Psoas muscle (tissue), 8 donors: ENCODE measurements around the gene ACER3. TPM values are rescaled to one million over a fixed set of nuclear protein-coding genes. Genes with fewer than 3 reads are reported as not detected.

Source experiments
- ATAC-seq, 4 donors: fragments of 200-7000 bp; cut with Tn5 transposase; one replicate each; pipeline ENCODE4 v1.9.1; 2020; ENCODE audit warnings: moderate library complexity in 3 of 4, mild to moderate bottlenecking in 2 of 4
- DNase-seq, 2 donors: peaks; one replicate each; pipeline ENCODE4 v3.0.0-alpha.2; 2020
- H3K27ac ChIP-seq: fragments of 200-600 bp; one replicate; pipeline ENCODE4 v1.8.0; 2022
- H3K27me3 ChIP-seq, 3 donors: fragments of 200-600 bp in 1 of 3; one replicate each; pipeline versions ENCODE4 v1.6.1 to v1.8.0; 2013 to 2022; ENCODE audit warnings: low read length in 2 of 3, mild to moderate bottlenecking in 2 of 3, moderate library complexity in 1 of 3; ENCODE audit not compliant: insufficient read depth in 3 of 3
- H3K36me3 ChIP-seq, 2 donors: fragments of 200-600 bp in 1 of 2; one replicate each; pipeline versions ENCODE4 v1.6.1 to v1.8.0; 2013 to 2022; ENCODE audit warnings: low read depth in 1 of 2, mild to moderate bottlenecking in 1 of 2, moderate library complexity in 1 of 2; ENCODE audit not compliant: insufficient read depth in 1 of 2
- H3K4me1 ChIP-seq: fragments of 200-600 bp; one replicate; pipeline ENCODE4 v1.8.0; 2022
- H3K4me3 ChIP-seq: fragments of 200-600 bp; one replicate; pipeline ENCODE4 v1.8.0; 2022; ENCODE audit warnings: mild to moderate bottlenecking
- H3K9me3 ChIP-seq: fragments of 200-600 bp; one replicate; pipeline ENCODE4 v1.8.0; 2022
- whole genome bisulfite sequencing, 3 donors: extraction: QIAGEN DNeasy Blood & Tissue Kit; methylation state at CpG; one replicate each; pipeline versions ENCODE4 v1.1.6 to v1.1.7; 2013; 5-methylcytosine and 5-hydroxymethylcytosine counted together
- intact Hi-C, 2 donors: fragments of 100-400 bp; cut with DNase I; formaldehyde crosslinking; loops; one replicate each; pipeline versions ENCODE4 v1.11.0 to v1.14.2; 2022
- polyA plus RNA-seq, 3 donors: library from polyadenylated mRNA; stranded (reverse); fragments of 200-250 nt; gene quantifications; one replicate each; pipeline ENCODE4 v1.2.3, GENCODE V29; 2013
- total RNA-seq, 4 donors: library from RNA; stranded (reverse); fragmentation: NEBNext Ultra II Directional in 2 of 4; extraction: Animal tissue kit (Norgen Biotek cat#: 25700) in 2 of 4; gene quantifications; one replicate each; pipeline versions ENCODE4 v1.2.1 to v1.2.4, GENCODE V29; 2021 to 2023
- TF ChIP-seq, protein P1 (sequence below): fragments of 200-600 bp; IDR thresholded peaks from one replicate; pipeline ENCODE4 v1.8.0; 2022; ENCODE audit warnings: antibody characterized with exemption
- donor health status: healthy with polysubstance abuse.
- donor health status: DM: no; HTN: no; CAD: no; lungs with moderate emphysema.
- donor health status: Bipolar disorder and iron deficiency.
- donor health status: healthy.
- donor health status: DM: yes; HTN: yes; CAD: no.
- donor health status: DM: no; HTN: no; CAD: no.
- donor health status: DM: no; HTN: no; CAD: no.
- donor health status: DM: yes; HTN: yes; CAD: no.

The ACER3 gene
- total and polyA plus RNA-seq, 7 donors: 0.76 to 6.3 (median 3.4) TPM

DNA sequence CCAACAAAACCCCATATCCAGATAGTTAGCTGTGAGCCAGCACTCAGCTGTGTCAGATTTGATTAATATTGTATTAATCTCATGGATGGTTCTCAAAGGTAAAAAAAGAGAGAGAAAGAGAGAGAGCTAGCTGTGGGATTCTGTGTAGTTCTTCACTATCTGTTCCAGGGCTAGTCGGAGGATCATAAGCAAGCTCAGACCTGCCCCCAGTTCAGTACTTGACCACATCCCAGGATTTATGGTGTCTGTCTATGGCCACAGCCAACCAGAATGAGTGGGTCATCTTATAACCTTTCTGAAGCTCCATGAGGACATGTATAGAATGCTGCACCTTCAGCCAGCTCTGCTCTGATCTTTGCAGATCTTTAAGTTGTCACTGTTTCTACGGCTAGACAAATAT, 160.0 kb downstream of the ACER3 start:
- Histone ChIP-seq H3K4me3 (no peak overlapping the region), H3K4me1 (no peaks in the 10 kb centered on the region), H3K36me3 (no peaks in the 10 kb centered on the region), H3K9me3 (no peaks in the 10 kb centered on the region), H3K27ac (no peak overlapping the region), H3K27me3 (no peaks in the 10 kb centered on the region)
- intact Hi-C loops: no loop called here
- WGBS, 3 donors: 84 to 98% (median 95%) methylated on average over 2 of the region's 2 CpGs
- TF ChIP-seq, protein P1, sequence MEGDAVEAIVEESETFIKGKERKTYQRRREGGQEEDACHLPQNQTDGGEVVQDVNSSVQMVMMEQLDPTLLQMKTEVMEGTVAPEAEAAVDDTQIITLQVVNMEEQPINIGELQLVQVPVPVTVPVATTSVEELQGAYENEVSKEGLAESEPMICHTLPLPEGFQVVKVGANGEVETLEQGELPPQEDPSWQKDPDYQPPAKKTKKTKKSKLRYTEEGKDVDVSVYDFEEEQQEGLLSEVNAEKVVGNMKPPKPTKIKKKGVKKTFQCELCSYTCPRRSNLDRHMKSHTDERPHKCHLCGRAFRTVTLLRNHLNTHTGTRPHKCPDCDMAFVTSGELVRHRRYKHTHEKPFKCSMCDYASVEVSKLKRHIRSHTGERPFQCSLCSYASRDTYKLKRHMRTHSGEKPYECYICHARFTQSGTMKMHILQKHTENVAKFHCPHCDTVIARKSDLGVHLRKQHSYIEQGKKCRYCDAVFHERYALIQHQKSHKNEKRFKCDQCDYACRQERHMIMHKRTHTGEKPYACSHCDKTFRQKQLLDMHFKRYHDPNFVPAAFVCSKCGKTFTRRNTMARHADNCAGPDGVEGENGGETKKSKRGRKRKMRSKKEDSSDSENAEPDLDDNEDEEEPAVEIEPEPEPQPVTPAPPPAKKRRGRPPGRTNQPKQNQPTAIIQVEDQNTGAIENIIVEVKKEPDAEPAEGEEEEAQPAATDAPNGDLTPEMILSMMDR: no peak
- DNase-seq (no peak), ATAC-seq (no peak)

DNA sequence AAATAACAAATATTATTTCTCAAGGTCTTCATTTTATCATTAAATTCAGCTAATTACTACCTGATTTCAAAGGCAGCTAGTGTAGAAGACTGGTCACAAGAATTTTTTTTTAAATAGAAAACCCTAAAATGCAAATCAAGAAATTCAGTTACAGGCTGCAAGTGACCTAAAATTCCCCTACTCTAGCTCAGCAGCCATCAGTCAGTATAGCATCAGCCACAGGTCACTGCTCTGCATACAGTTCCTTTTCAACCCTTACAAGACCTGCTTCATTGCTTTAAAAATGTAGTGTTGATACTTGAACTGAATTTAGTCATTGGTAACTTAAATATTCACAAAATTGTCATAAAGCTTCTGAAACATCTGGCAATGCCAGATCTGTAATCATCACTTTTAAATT, 164.0 kb downstream of the ACER3 start:
- no peaks in the 10 kb centered on the region for H3K27me3 ChIP-seq
- DNase-seq: no peak
- H3K4me3 ChIP-seq: no peak overlapping the region
- peaks cover 4% of the 10 kb centered on the region for H3K4me1 ChIP-seq
- ATAC-seq: no peak
- TF ChIP-seq, protein P1: no peak
- H3K36me3 ChIP-seq: no peaks in the 10 kb centered on the region
- H3K9me3 ChIP-seq: no peaks in the 10 kb centered on the region
- intact Hi-C loops: no loop called here
- H3K27ac ChIP-seq: no peak overlapping the region

DNA sequence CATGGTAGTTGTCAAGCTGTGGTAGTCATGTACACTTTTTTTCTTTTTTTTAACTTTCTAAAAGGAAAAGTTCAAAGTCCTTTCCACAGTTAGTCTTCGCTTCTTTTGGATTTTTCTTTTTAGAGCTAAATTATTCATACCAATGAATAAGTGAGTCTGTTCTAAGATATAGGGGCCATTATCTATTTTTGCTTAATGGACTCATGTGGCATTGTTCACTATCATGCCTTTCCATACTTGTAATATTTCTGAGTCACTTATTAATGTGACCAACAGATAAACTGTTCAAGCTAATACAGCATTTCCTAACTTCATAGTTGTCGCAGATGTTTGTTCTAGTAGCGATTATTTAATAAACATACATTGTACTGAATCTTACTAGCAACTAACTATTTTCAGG, 165.5 kb downstream of the ACER3 start:
- WGBS, 3 donors: 95 to 97% (median 96%) methylated on average over 3 of the region's 3 CpGs
- H3K9me3 ChIP-seq: no peaks in the 10 kb centered on the region
- H3K27ac ChIP-seq: no peak overlapping the region
- no peak overlapping the region for H3K4me3 ChIP-seq
- DNase-seq: no peak
- peaks cover 0 to 12% (median 0%) of the 10 kb centered on the region in 3 donors for H3K27me3 ChIP-seq
- no peak for ATAC-seq
- intact Hi-C loops: no loop called here
- H3K36me3 ChIP-seq: no peaks in the 10 kb centered on the region
- TF ChIP-seq, protein P1: no peak
- H3K4me1 ChIP-seq: peaks cover 4% of the 10 kb centered on the region

DNA sequence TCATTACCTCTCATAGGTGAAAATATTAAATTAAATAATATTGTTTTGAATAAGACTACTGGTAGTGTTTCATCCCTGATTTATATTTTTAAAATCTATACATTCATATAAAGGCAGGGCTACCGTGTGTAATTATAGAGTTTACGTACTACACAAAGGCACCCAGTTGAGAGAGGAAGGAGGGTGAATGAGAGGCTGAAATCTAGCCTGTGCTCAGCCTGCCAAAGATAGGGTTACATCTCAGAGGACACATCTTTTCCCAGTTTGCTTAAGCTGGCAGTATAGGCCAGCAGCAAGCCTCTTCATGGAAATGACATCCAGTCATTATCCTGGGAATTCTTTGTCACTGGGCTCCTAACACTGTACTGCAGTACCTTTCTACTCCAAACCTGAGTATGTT, 166.0 kb downstream of the ACER3 start:
- 27 to 43% (median 36%) methylated on average over 2 of the region's 2 CpGs for WGBS, 3 donors
- ATAC-seq (peak; percentile 62 to 91 (median 90)), DNase-seq (no peak)
- peaks cover 4% of the 10 kb centered on the region for H3K4me1 ChIP-seq
- TF ChIP-seq, protein P1: no peak
- peaks cover 0 to 12% (median 0%) of the 10 kb centered on the region in 3 donors for H3K27me3 ChIP-seq
- intact Hi-C loops: no loop called here
- H3K36me3 ChIP-seq: no peaks in the 10 kb centered on the region
- H3K9me3 ChIP-seq: no peaks in the 10 kb centered on the region
- H3K4me3 ChIP-seq: no peak overlapping the region
- H3K27ac ChIP-seq: no peak overlapping the region

DNA sequence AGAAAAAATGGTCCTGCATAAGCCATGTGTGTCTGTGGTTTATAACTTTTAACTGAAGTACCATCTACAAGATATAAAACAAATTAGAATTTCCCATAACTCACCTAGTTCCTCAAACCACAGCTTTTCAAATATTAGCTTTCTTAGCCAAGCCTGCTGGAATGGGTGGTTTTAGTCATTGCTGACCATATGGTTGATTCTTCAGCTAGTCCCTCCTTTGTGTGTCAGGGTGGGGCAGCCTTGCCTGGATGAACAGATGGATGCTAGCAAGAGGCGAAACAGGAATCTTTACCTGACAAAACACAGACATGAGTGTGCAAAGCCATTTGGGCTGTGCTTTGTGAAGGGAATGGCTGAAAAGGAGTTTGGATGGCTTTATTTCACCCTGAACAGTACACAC, 166.6 kb downstream of the ACER3 start:
- H3K27ac ChIP-seq: no peak overlapping the region
- intact Hi-C loops: no loop called here
- WGBS, 3 donors: 91 to 100% (median 100%) methylated on average over 1 of the region's 1 CpG
- H3K36me3 ChIP-seq: no peaks in the 10 kb centered on the region
- TF ChIP-seq, protein P1: no peak
- H3K27me3 ChIP-seq: peaks cover 0 to 12% (median 0%) of the 10 kb centered on the region in 3 donors
- no peaks in the 10 kb centered on the region for H3K9me3 ChIP-seq
- peaks cover 4% of the 10 kb centered on the region for H3K4me1 ChIP-seq
- no peak for ATAC-seq
- no peak overlapping the region for H3K4me3 ChIP-seq
- DNase-seq: no peak
